ENCODE results near the gene PAIP2B.
A peak's percentile ranks its signal among the peaks of the same experiment; 100 is the strongest.
"Not testable (repeated sequence)": the region's sequence is repeated elsewhere in the genome, so short reads cannot be mapped to it uniquely, and the experiment has no call there.

The PAIP2B gene

DNA sequence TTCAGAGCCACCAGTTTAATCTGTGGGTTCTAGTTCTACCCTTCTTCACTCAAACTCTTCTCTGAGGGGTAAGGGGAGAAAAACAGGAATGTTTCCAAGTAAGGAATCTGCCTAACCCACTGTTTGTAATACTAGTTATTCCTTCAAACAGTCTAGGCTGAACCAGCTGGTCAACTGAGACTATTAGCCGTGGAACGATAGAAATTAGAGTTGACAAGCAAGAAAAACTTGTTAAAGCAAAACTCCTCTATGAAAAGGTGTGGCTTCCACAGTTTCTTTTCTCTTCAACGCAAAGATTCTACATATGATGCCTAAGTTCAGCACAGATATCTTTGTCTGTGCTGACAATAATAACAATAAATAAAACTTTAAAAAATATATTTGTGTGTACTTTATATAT is 11.5 kb downstream of the PAIP2B start:
- DNase-seq = no peak

DNA sequence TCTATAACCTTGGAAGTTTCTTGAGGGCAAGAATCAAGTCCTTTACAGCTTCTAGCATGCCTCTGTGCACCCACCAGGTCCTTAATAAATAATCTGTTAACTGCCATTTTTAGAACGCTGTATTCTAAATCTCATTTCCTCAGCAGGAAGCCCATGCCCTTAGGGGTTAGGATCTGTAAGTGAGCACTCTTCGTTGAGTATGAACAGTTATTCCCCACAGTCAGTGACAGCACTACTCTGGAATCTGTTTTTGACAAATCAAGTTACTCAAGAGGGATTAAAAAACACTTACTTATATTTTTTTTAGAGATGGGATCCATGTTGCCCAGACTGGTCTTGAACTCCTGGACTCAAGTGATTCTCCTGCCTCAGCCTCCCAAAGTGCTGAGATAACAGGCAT is 14.6 kb downstream of the PAIP2B start:
- DNase-seq = no peak

DNA sequence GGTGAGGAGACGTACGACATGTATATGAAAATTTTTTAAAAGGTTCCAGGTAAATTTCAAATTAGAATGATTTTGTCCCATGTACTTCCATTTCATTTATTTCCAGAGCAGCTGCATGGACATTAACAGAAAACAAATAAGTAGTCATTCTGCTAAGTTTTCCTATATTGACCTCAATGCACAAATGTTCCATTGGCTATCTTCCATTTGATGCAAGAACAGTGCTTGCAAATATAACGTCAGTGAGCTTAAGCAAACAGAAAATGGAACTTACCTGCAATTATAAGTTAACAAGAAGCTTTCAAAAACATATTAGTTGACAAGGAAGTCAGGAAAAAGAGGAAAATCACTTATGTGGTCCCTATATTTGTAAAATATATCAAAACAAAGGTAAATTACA is 16.6 kb downstream of the PAIP2B start:
- DNase-seq = no peak

DNA sequence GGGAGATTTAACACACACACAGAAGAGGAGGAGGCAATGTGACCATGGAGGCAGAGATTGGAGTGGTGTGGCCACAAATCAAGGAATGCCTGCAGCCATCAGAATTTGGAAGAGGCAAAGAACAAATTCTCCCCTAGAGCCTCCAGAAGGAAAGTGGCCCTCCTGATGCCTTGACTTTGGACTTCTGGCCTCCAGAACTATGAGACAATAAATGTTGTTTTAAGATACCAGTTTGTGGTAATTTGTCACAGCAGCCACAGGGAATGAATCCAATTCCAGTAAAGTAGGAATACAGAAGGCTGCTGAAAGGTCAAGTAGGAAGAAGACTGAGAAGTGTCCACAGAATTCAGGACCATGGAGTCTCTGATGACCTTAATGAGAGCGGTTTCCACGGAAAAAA is 18.1 kb downstream of the PAIP2B start:
- DNase-seq = no peak

DNA sequence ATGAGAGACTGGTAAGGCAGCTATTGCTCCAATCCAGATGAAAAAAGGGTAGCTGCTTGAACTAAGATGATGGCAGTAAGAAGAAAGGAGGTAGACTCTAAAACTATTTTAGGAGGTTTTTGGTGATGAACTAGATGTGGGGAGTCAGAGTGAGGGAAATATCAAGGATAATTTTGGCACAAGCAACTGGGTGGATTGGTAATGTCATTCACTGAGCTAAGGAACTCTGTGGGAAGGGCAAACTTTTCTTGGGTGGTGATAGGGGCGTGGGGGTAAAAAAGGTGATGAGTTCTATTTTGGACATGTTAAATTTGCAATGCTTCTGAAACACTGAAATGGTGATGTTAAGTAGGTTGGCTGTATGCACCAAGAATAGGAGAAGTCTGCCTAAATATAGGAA is 19.3 kb downstream of the PAIP2B start:
- no peak for DNase-seq

DNA sequence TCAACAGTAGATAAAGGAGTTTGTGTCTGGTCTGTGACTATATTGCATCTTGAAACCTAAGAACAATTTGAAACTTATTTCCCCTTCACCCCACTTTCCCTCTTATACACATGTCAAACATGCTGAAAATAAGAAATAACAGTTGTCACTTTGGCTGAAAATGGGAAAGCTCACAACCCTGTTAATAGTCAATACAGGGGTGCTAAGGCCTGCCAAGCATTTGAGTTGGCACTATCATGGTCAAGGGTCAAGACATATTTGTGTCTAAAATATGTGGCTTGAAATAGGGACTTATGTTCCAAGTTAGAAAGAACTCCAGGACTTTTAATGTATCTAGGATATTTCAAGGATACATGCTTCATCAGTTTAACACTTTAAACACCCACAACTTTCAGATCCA is 20.6 kb downstream of the PAIP2B start:
- no peak for DNase-seq

DNA sequence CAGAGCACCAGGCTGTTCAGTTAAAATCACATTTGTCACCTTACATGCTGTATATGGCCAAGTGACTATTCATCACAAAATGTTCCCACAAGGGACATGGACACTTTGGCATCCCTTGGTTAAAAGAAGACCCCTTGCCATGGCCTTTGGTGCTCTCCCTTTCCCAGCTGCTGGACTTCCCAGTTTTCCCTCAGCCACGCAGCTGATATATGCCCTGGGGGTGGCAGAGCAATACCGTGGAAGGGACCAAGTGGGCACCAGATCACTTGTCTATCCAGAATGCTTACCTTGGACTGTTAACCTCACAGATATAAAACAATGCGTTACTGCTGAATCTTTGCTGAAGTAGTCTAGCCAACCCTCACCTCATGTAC is 35.3 kb downstream of the PAIP2B start:
- no peak for DNase-seq

DNA sequence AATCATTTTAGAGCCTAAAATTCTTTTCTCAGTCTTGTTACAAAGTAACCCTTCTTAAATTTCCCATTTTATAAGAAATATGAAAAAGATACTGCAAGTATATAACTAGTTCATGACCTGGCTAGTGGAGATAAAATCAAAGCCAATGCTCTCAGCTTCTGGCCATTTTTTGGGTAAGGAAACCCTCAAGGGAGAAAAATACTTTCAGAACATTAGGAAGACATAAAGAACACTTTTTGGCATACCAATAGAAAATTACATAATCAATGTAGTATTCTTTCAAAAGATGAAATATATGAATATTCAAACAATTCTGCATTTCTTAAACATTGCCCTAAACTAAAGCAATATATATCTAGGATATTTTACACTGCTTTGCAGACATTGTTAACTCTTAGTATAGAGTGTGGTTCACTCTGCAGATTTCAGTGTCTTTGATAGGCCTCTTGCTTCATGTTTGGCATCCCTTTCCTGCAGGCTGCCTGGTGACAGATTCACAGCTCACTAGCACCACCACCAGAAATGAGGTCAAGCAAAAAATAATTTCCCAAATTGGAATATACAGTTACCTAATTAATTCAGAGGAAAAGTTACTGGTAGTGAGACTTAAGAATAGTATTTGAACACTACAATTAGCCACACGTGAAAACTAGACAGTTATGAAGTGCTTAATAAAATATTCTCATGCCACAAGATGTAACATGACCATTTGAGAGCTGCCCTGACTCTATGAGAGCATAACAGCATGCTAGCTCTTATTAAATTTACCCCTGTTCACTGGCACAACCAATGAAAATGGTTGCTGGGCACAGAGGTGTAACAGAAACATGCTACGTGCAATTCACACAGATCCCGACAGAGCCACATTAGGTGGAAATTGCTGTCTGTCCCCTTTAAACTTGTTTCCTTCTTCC is 36.0 kb downstream of the PAIP2B start:
- DNase-seq = no peak

DNA sequence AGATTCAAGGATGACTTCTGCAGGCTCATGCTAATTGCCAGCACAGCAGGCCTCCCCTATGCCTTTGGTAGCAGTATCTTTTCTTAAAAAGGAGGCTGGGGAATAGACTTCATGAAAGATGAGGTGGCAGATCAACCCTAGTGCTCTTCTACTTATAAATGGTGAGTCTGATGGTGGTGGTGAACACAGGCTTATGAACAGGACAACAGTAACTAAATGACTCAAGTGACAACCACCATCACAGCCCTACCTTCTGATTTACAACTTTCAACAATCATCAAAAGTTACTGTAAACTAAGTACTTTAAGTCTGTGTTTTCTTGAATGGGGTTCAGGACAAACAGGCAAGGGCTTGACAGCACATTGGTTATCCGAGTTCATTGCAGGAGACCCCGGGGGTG is 39.3 kb downstream of the PAIP2B start:
- no peak for DNase-seq

DNA sequence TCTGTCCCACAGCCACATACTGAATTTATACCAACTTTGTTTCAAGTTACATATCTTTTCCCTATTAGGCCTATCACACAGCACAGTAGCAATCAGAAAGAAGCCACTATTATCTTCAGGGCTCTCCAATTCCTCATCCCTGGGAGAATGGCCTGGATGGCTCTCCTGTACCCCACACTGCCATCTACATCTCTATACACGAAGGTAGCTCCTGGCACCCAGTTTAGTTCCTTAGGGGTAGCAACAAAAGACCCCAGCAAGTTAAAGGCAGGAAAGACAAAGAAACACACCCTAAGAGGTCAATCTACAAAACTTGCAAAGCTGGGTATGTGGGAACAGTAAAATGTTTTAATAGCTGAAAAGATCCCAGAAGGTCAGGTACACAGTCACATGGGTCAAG is 39.9 kb downstream of the PAIP2B start:
- no peak for DNase-seq

DNA sequence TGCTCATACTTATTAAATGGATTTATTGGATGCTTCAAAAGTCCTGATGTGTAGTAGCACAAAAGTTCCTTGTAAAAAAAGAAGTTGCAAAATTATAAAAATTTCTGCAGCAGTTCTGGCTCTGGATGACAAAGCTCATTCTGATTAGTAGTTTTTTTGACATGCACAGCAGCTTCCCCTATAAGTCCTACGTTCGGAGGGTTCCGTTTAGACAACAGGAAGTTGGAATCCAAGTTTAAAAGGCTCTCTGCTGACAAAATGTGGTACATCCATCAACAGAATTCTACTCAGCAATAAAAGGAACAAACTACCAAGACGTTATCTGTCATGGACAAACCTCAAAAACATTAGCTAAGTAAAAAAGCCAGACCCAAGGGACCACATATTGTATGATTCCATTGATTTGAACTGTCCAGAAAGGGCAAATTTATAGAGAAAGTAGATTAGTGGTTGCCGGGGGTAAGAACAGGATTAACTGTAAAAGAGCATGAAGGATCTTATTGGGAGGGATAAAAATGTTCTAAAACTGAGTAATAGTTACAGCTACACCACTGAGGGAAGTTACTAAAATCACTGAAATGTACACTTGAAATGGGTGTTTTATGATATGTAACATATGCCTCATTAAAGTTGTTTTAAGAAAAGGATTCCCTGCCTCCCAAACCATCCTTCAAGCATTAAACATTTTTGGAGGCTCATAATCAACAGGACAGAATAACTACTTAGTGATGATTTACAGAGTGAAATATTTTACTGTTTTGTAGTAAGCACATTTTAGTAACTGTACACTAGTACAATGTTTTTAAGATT is 43.4 kb downstream of the PAIP2B start:
- not testable (repeated sequence) for DNase-seq

DNA sequence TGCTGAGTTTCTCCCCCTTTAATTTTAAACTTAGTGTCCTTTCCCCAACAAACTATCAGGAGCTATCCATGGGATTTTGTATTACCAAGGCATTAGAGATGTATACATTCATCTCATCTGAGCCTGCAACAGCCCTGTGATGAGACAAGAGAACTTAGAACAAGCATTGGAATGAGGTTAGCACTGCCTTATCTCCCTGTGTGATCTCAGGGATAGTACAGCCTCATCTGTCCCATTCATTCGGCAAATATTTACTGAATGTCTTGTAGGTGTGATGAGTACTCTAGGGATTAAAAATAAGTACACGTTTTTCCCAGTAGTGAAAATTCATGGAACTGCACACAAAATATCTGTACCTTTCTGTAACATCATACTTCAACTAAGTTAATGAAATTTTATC is 45.6 kb downstream of the PAIP2B start:
- DNase-seq = no peak

DNA sequence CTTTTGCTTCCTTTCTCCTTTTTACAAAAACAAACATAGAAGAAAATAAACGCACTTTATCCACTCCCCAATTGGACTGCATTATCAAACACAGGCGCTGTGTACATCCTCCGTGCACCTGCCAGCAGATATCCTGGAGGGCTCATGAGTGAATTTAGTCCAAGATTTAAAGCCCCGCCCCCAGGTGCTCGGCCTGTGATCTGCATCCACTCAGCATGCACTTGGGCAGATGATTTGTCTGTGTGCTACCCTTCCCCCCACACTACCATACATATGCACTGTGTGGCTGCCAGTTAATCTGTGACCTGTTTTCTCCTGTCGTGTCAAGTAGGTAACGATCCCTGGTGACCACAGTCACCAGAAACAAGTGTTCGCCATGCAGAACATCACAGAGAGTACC is 48.1 kb downstream of the PAIP2B start:
- not testable (repeated sequence) for DNase-seq

DNA sequence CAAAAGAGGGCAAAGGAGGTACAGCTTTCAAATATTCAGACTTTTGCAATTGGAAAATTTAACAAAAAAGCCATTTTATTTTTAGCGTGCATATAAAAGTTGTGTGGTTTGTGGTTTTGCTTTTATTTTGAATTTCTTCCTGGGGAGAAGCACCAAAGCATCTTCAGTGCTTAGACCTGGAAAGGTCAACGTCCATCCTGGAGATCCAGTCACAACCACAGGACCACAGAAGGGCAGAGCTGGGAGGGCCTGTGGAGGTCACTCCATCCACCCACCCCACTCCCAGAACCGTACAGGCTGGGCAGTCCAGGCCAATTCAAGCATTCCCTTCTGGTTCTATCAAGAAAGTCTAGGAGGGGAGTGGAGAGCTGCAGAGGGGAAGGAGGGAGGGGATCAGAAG is 52.7 kb downstream of the PAIP2B start:
- DNase-seq = no peak

DNA sequence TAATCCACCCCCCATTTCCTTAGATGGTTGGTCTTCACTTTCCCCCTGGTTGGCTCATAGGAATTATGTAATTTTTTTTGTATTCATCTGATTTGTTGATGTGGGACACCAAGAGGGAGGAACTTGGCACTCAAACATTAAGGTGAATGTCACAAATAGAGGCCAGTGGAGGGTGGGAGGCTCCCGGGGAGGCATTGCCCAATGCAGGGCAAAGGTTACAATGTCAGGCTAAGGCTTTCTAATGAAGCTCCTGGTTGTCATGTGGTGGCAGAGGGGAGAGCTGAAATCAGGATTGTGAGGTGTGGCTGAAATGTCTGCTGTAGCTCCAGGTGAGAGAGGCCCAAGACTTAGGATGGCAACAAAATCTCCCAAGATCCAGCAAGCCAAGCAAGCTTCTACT is 53.8 kb downstream of the PAIP2B start:
- DNase-seq = no peak

DNA sequence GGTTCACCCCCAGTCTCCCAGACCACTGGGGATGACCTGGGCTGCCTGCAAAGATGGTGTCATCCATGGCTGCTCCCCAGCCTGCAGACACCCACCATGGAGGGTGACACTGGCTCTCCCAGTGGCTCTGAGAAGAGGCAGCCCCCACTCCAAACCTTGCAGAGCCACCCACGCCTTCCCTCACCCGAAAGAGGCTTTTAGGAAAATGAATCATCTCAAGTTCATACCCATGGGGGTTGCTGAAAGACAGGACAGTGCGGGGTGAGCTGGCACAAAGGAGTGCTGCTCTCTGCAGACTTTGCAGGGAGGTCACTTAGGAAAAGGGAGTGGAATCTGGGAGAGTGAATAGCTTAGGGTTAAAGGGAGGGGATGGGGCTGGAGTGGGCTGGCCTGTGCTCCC is 60.1 kb downstream of the PAIP2B start:
- no peak for DNase-seq

DNA sequence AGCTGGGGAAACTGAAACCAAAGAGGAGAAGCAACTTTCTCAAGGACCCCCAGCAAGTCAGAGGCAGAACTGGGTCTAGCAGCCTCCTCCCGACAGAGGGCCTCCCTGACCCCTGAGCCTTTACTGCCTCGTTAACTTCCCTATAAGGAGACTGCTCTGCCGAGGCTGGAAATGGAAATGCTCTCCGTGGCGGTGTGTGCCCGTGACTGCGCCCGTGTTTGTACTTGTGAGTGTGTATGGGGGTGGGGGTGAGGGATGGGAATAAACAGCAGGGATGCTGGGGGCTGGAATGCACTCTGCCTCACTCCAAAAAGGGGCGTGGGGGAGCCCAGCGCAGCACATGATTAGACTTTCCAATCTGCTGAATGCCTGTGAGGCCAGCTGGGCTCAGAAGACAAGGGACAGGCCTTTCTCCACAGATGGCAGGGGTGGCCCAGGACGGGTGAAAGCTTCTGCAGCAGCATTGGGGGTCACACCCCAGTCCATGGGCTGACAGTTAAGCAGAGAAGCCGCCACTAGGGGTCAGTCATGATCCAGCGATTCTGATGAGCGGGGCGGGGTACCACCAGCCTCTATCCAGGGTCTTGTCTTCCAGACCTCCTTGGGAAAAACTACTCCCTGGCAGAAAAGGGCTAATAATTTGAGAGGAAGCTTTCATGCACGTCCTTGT is 69.6 kb downstream of the PAIP2B start:
- peak; percentile 63 for DNase-seq

DNA sequence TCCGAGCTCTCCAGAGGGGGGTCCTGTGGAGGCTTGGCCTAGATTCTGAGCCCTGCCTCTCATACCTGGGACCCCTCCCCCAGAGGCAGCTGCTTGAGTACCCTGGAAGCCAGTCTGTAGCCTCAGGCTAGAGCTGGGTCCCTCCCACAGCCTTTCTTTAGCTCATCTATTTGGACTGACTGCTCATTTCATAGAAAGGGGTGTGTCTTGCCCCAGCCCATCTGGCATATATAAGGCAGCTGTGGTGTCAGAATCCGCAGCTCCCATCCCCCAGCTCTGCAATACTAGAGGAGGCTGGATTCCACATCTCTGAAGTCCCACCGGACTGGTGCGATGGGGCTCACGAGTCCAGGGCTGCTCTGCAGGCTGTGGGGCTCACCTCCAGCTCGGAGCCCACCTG is 70.3 kb downstream of the PAIP2B start:
- DNase-seq = no peak

DNA sequence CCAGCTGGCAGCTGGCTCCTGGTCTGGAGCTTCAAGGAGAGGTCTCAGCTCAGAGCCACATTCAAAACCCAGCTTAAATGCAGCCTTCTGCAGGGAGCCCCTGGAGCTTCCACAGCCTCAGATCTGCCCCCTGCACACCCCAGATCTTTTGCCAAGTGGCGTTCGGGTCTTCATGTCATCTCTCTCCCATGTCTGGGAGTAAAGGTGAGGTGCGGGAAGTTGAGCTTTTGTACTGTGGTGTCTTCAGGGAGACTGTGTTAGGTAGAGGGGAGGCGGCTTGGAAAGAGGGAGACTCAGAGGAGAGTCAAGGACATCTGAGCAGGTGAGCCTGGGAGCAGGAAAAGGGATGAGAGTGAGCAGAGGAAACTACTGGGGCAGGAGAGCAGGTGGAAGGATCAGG is 71.1 kb downstream of the PAIP2B start:
- DNase-seq = no peak

DNA sequence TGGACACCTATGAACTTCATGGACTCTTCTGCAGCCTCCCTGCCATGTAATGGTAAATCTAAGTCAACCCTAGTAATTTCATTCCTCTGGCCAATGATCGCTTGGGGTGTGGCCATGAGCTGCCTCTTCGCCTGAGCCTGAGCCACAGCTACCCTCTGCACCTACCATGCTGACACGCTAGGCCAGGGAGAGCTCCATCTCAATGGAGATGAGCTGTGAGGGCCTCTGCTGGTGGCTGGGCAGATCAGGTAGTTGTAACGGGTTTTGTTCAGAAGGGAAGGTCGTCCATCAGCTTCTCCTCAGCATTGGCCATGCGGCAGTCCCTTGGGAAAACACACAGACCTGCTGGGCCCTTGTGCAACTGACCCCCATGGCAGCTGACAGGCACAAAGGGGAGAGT is 72.1 kb downstream of the PAIP2B start:
- DNase-seq = peak; percentile 17

DNA sequence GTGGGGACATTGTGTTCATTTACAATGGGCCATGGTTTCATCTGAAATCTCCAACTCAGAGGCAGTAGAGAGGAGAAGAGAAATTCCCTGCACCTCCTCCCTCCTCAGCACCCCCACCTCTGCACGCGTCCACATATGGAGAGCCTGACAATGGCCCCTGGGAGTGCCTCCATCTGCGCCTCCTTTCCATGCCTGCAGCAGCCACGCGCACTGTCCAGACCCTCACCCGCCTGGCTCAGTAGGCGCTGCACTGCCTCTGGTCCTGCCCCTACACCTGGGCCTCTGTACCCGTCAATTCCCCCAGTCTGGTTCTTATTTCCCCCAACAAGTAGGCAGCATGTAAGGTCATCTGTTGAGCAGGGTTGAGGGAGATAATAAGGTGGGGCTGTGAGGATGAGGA is 72.6 kb downstream of the PAIP2B start:
- DNase-seq = no peak

DNA sequence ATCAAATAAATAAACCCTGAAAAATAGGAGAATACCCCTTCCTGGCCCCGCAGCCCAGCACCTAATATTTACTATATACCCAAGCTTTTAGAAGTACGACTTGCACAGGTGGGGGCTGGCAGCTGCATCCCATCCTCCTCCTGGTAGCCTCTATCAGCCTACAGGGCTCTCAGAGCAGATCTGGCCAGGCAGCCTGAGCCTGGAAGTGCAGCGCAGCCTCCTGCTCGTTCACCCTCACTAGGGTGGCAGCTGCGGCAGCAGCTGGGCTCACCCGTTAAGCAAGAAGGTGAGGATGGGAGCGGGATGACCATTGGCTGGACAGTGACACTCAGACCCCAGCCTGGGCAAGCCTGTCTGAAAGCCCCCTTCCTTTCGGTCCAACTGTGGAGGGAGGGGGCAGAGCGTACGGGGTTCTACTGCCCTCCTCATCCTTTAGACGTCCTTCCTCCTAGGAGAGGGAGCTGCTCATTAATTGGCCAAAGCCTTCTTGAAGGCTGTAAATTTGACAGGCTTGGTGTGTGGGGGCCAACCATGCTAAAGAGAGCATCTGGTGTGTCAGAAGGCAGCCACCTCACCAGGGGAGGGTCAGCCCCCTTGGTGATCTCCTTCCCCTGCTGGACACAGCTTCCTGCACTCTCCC is 73.2 kb downstream of the PAIP2B start:
- DNase-seq = no peak

DNA sequence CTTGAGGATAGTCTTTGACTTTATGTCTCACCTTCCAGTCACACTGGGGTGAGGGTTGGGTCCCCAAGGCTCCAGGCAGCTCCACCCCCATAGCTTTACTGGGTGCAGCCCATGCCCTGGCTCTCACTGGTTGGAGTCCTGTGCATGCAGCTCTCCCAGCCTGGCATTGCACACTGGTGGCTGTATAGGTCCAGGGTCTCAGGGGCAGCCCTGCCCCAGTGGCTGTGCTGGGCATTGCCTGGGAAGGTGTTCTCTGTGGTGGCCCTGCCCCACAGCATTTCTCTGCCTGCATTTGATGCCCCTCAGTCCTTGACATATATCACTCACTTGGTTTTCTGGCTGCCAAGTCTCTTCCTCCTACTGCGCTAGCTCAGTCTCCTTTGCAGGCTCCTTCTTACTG is 75.3 kb downstream of the PAIP2B start:
- DNase-seq = no peak
